Measurements from ENCODE around the gene RPL34. TPM values are rescaled to one million over a fixed set of nuclear protein-coding genes. Genes with fewer than 3 reads are reported as not detected.

RPL34 gene
- polyA plus RNA-seq, 10 donors: 1,834 to 2,316 (median 2,060) TPM

Other genes starting within 250 kb of the RPL34 start
- 100 to 1,000 TPM; 160 to 213 (median 183) TPM for gene OSTC, start 30.0 kb downstream of the RPL34 start, polyA plus RNA-seq (ENCODE audit: insufficient read length in 10 of 10)
- gene ETNPPL, start 142.5 kb downstream of the RPL34 start, polyA plus RNA-seq (ENCODE audit: insufficient read length in 10 of 10): under 1 TPM in 1 of 10 donors, not detected in 9; 0.28 TPM

Measured in muscle of back (tissue), 10 donors.